ENCODE data around the gene TMEM120B. TPM values are rescaled to one million over a fixed set of nuclear protein-coding genes. Genes with fewer than 3 reads are reported as not detected.

The TMEM120B gene
- total and polyA plus RNA-seq, 2 of the 13 experiments (the other 11 are each of a cell fraction or from before 2014, with no cell fraction given) = 7.1 to 12.9 TPM

- TF ChIP-seq HOXA3 (CRISPR knock-in tag; IDR thresholded peaks at IDR 0.05) (0 out of 2 replicates have a peak, but pooled peaks have one; percentile 19), BATF2 (CRISPR knock-in tag; IDR thresholded peaks at IDR 0.05) (no peak), ZNF451 (CRISPR knock-in tag; IDR thresholded peaks at IDR 0.05) (peak; percentile 54; the same call in 1 of the 2 replicates), ZNF614 (CRISPR knock-in tag; IDR thresholded peaks at IDR 0.05; ENCODE audit: borderline replicate concordance) (peak; percentile 16; the same call in 1 of the 2 replicates), IRX3 (CRISPR knock-in tag; IDR thresholded peaks at IDR 0.05; ENCODE audit: borderline replicate concordance, low read depth) (peak; percentile 13; the same call in 1 of the 2 replicates), ZNF280D (CRISPR knock-in tag; IDR thresholded peaks at IDR 0.05) (no peak), ZBTB2 (CRISPR knock-in tag; IDR thresholded peaks at IDR 0.05; ENCODE audit: low read depth) (no peak), ARID5B (CRISPR knock-in tag; IDR thresholded peaks at IDR 0.05) (peak; percentile 30; the same call in 1 of the 2 replicates), BCL6 (CRISPR knock-in tag; IDR thresholded peaks at IDR 0.05) (peak; percentile 31), ZNF570 (CRISPR knock-in tag; IDR thresholded peaks at IDR 0.05; ENCODE audit: borderline replicate concordance) (no peak), GMEB2 (CRISPR knock-in tag; IDR thresholded peaks at IDR 0.05; ENCODE audit: low read depth) (no peak), ZNF547 (CRISPR knock-in tag; IDR thresholded peaks at IDR 0.05) (0 out of 2 replicates have a peak, but pooled peaks have one; percentile 14), RARA (CRISPR knock-in tag; IDR thresholded peaks at IDR 0.05) (peak; percentile 74), IRF1 (CRISPR knock-in tag; IDR thresholded peaks at IDR 0.05; ENCODE audit: low read depth) (0 out of 2 replicates have a peak, but pooled peaks have one; percentile 29), FOXJ3 (CRISPR knock-in tag; IDR thresholded peaks at IDR 0.05; ENCODE audit: borderline replicate concordance) (0 out of 2 replicates have a peak, but pooled peaks have one; percentile 35), ZNF761 (CRISPR knock-in tag; conservative IDR thresholded peaks at IDR 0.05) (peak; percentile 3; the same call in 1 of the 2 replicates)
Observed at GRCh38 chr12:121792607-121793439, 80.3 kb downstream of the TMEM120B start (continued).
